Brain microvascular endothelial cell (primary cell): ENCODE measurements around the gene JUP.

Experiments used
- DNase-seq: peaks from one replicate; pipeline ENCODE4 v3.0.0-alpha.2; 2020
- H3K27ac ChIP-seq: fragments of 250-450 bp; sonication (Bioruptor Pico); 2 replicates; pipeline ENCODE4 v1.5.1; 2020; ENCODE audit warnings: mild to moderate bottlenecking, moderate library complexity
- H3K27me3 ChIP-seq: fragments of 250-450 bp; sonication (Bioruptor Pico); replicated peaks from 2 replicates; pipeline ENCODE4 v1.5.1; 2020; ENCODE audit warnings: mild to moderate bottlenecking
- H3K36me3 ChIP-seq: fragments of 250-450 bp; sonication (Bioruptor Pico); replicated peaks from 2 replicates; pipeline ENCODE4 v1.5.1; 2020; ENCODE audit warnings: mild to moderate bottlenecking
- H3K4me3 ChIP-seq: 2 replicates; pipeline ENCODE4 v1.5.1; 2011; ENCODE audit warnings: low read depth, mild to moderate bottlenecking, control low read depth, low read length, moderate library complexity
- CTCF ChIP-seq: IDR thresholded peaks from 2 replicates; pipeline ENCODE4 v1.5.1; 2011; ENCODE audit warnings: low read depth, mild to moderate bottlenecking, moderate library complexity, low read length, control low read depth, inconsistent platforms; ENCODE audit errors: missing control alignments
- in situ Hi-C: cut with HindIII; loops from 2 replicates; pipeline ENCODE4 v1.10.0; 2017; ENCODE audit warnings: low sequenced_read_pairs, low pct_ligation_motif_present

Gene JUP

GRCh38 chr17:41734139-41734948, 52.2 kb downstream of the JUP start, which contains the start of gene HAP1:
TSS of gene HAP1 (minus strand) at chr17:41734643. CDS start at chr17:41734634, 9 bp downstream.
- peak; percentile 13 for DNase-seq
- Histone ChIP-seq H3K27me3 (peaks cover 53% of the 10 kb centered on the region), H3K27ac (no peak within 1 kb of the TSS), H3K36me3 (no peaks in the 10 kb centered on the region), H3K4me3 (peak within 1 kb of the TSS; percentile 41)
- in situ Hi-C loops, result no loop called here
- TF ChIP-seq CTCF, result no peak

GRCh38 chr17:41733348-41734138, 53.0 kb downstream of the JUP start:
- H3K4me3 ChIP-seq, result no peak overlapping the region
- in situ Hi-C loops, result no loop called here

GRCh38 chr17:41731836-41732235, 54.7 kb downstream of the JUP start:
- in situ Hi-C loops, result no loop called here
- no peak for TF ChIP-seq CTCF
- Histone ChIP-seq H3K36me3 (no peaks in the 10 kb centered on the region), H3K27me3 (peaks cover 51% of the 10 kb centered on the region), H3K4me3 (no peak overlapping the region), H3K27ac (no peak overlapping the region)
- DNase-seq, result no peak

More at GRCh38 chr17:41733348-41734138, 53.0 kb downstream of the JUP start:
- Histone ChIP-seq H3K27me3 (peaks cover 53% of the 10 kb centered on the region), H3K27ac (no peak overlapping the region), H3K36me3 (no peaks in the 10 kb centered on the region)
- DNase-seq, result no peak
- TF ChIP-seq CTCF, result no peak

GRCh38 chr17:41730479-41730878, 56.0 kb downstream of the JUP start:
- TF ChIP-seq CTCF, result no peak
- Histone ChIP-seq H3K27me3 (peaks cover 41% of the 10 kb centered on the region), H3K27ac (no peak overlapping the region), H3K36me3 (no peaks in the 10 kb centered on the region), H3K4me3 (no peak overlapping the region)
- DNase-seq, result no peak
- in situ Hi-C loops, result no loop called here

- Histone ChIP-seq H3K4me3 (no peak overlapping the region), H3K36me3 (no peaks in the 10 kb centered on the region), H3K27me3 (peaks cover 21% of the 10 kb centered on the region), H3K27ac (no peak overlapping the region)
- no peak for TF ChIP-seq CTCF
- no peak for DNase-seq
- in situ Hi-C loops, result no loop called here
These were observed 58.5 kb downstream of the JUP start for GRCh38 chr17:41728056-41728455.
